HCT116 (cell line): ENCODE results near the gene SIRT3.

Source experiments
- ATF3 ChIP-seq: IDR thresholded peaks from 2 replicates; pipeline ENCODE4 v1.6.1; 2012
- CBX3 ChIP-seq: IDR thresholded peaks from 2 replicates; pipeline ENCODE4 v1.6.1; 2012; ENCODE audit warnings: low read depth
- CTCF ChIP-seq, 3 experiments: fragments of 200-600 bp in 1 of 3; sonication (generic) in 1 of 3; IDR thresholded peaks in 2 of 3; conservative IDR thresholded peaks in 1 of 3; 2 replicates each; pipeline ENCODE4 v1.5.1; 2012 to 2017; ENCODE audit warnings: low read depth in 2 of 3, low read length in 2 of 3, antibody characterized with exemption in 1 of 3, borderline replicate concordance in 1 of 3, control low read depth in 1 of 3, mild to moderate bottlenecking in 1 of 3, mixed read lengths in 1 of 3, mixed run types in 1 of 3, moderate library complexity in 1 of 3; ENCODE audit not compliant: insufficient read depth in 1 of 3
- JUND ChIP-seq: IDR thresholded peaks from 2 replicates; pipeline ENCODE4 v1.6.1; 2012
- MAX ChIP-seq: IDR thresholded peaks from 2 replicates; pipeline ENCODE4 v1.6.1; 2012
- POLR2A ChIP-seq: IDR thresholded peaks from 2 replicates; pipeline ENCODE4 v1.7.0; 2011; ENCODE audit warnings: borderline replicate concordance; ENCODE audit not compliant: insufficient read depth, insufficient read length; ENCODE audit errors: extremely low read depth

GRCh38 chr11:285021-285893 lies 49.1 kb upstream of the SIRT3 start:
- TF ChIP-seq CTCF (IDR thresholded peaks at IDR 0.05 in 2 of 3, conservative IDR thresholded peaks at IDR 0.05 in 1 of 3; ENCODE audit: borderline replicate concordance in 1 of 3, insufficient read depth in 1 of 3, low read depth in 2 of 3, low read length in 2 of 3) (no peak), JUND (no peak), MAX (no peak), CBX3 (no peak), ATF3 (no peak), POLR2A (no peak)
